Keratinocyte (primary cell): ENCODE measurements around the gene NIT1. TPM values are rescaled to one million over a fixed set of nuclear protein-coding genes. Genes with fewer than 3 reads are reported as not detected.
A peak's percentile ranks its signal among the peaks of the same experiment; 100 is the strongest.

Experiments used
- DNase-seq: peaks from one replicate; pipeline ENCODE4 v3.0.0-alpha.2; 2011; ENCODE audit warnings: low read depth, missing footprints, low spot score
- FAIRE-seq: peaks from 2 replicates; lab custom pipeline; 2011; peaks lifted over from hg19 to GRCh38; lab: Jason Lieb, UNC
- H2AFZ ChIP-seq: 2 replicates; pipeline ENCODE4 v1.6.0; 2012; ENCODE audit warnings: low read length, control low read depth, inconsistent platforms; ENCODE audit not compliant: control insufficient read depth
- H3K27ac ChIP-seq: 2 replicates; pipeline ENCODE4 v1.5.1; 2011; ENCODE audit warnings: low read length; ENCODE audit not compliant: control insufficient read depth, insufficient read depth
- H3K27me3 ChIP-seq: 3 replicates; pipeline ENCODE4 v1.6.0; 2011; ENCODE audit warnings: low read length; ENCODE audit not compliant: control insufficient read depth, insufficient read depth; ENCODE audit errors: extremely low read depth
- H3K36me3 ChIP-seq, 2 experiments: 2 replicates in 1 of 2; 3 replicates in 1 of 2; pipeline ENCODE4 v1.5.1; 2011; ENCODE audit warnings: low read length in 2 of 2, mild to moderate bottlenecking in 1 of 2; ENCODE audit not compliant: control insufficient read depth in 2 of 2, insufficient read depth in 2 of 2; ENCODE audit errors: extremely low read depth in 1 of 2
- H3K4me1 ChIP-seq: 3 replicates; pipeline ENCODE4 v1.5.1; 2011; ENCODE audit warnings: low read length; ENCODE audit not compliant: control insufficient read depth, insufficient read depth; ENCODE audit errors: extremely low read depth
- H3K4me2 ChIP-seq: 3 replicates; pipeline ENCODE4 v1.6.0; 2011; ENCODE audit warnings: low read depth, low read length; ENCODE audit not compliant: control insufficient read depth, insufficient read depth; ENCODE audit errors: extremely low read depth
- H3K4me3 ChIP-seq, 3 experiments: fragments of 200-600 bp in 1 of 3; sonication (generic) in 1 of 3; 2 replicates in 2 of 3; 3 replicates in 1 of 3; pipeline ENCODE4 v1.5.1; 2011 to 2016; ENCODE audit warnings: low read length in 3 of 3, mild to moderate bottlenecking in 3 of 3, control low read depth in 2 of 3, inconsistent platforms in 1 of 3, low read depth in 1 of 3, mixed read lengths in 1 of 3, mixed run types in 1 of 3, moderate library complexity in 1 of 3; ENCODE audit not compliant: control insufficient read depth in 2 of 3, insufficient read depth in 2 of 3; ENCODE audit errors: extremely low read depth in 1 of 3
- H3K79me2 ChIP-seq: 2 replicates; pipeline ENCODE4 v1.6.0; 2012; ENCODE audit warnings: low read length; ENCODE audit not compliant: control insufficient read depth, insufficient read depth
- H3K9ac ChIP-seq: 3 replicates; pipeline ENCODE4 v1.6.0; 2011; ENCODE audit warnings: low read length; ENCODE audit not compliant: control insufficient read depth, insufficient read depth; ENCODE audit errors: extremely low read depth
- H3K9me1 ChIP-seq: 3 replicates; pipeline ENCODE4 v1.6.0; 2011; ENCODE audit warnings: low read length; ENCODE audit not compliant: control insufficient read depth, insufficient read depth; ENCODE audit errors: extremely low read depth
- H3K9me3 ChIP-seq: 2 replicates; pipeline ENCODE4 v1.5.1; 2012; ENCODE audit warnings: low read depth, low read length; ENCODE audit not compliant: control insufficient read depth
- H4K20me1 ChIP-seq: 3 replicates; pipeline ENCODE4 v1.6.0; 2011; ENCODE audit warnings: low read length; ENCODE audit not compliant: control insufficient read depth, insufficient read depth; ENCODE audit errors: extremely low read depth
- EZH2 ChIP-seq: IDR thresholded peaks from one replicate; pipeline ENCODE4 v1.6.1; 2012; ENCODE audit warnings: inconsistent platforms, mild to moderate bottlenecking, low read length, moderate library complexity
- dilution Hi-C: fragments of 300-500 bp; cut with MboI; formaldehyde crosslinking; loops from one replicate; pipeline ENCODE4 v1.7.0; 2020; ENCODE audit warnings: low sequenced_read_pairs; ENCODE audit not compliant: extremely low pct_ligation_motif_present
- polyA plus RNA-seq, 5 experiments: library from polyadenylated mRNA; depleted of rRNA in 3 of 5; stranded (reverse) in 3 of 5; stranded (forward) in 1 of 5; unstranded in 1 of 5; fragments of >200 nt; gene quantifications; 1 replicate in 1 of 5; 2 replicates in 3 of 5; 3 replicates in 1 of 5; pipeline versions ENCODE4 v1.2.1 to v1.2.3, GENCODE V29; 2011 to 2012; ENCODE audit warnings: missing spikeins in 2 of 5, low read depth in 1 of 5, low replicate concordance in 1 of 5
- TF ChIP-seq, protein P1 (sequence below), 3 experiments: IDR thresholded peaks in 1 of 3; conservative IDR thresholded peaks in 1 of 3; optimal IDR thresholded peaks in 1 of 3; 2 replicates in 2 of 3; 3 replicates in 1 of 3; pipeline versions ENCODE3 to v1.5.1; 2011; ENCODE audit warnings: low read length in 3 of 3, mild to moderate bottlenecking in 3 of 3, moderate library complexity in 2 of 3, control low read depth in 1 of 3, inconsistent platforms in 1 of 3; ENCODE audit not compliant: insufficient read depth in 2 of 3; ENCODE audit errors: extremely low read depth in 1 of 3

NIT1 gene
- polyA plus RNA-seq, 1 donor (not counting 4 experiments of a cell fraction or from before 2014, with no cell fraction given), result 22.9 TPM

DNA sequence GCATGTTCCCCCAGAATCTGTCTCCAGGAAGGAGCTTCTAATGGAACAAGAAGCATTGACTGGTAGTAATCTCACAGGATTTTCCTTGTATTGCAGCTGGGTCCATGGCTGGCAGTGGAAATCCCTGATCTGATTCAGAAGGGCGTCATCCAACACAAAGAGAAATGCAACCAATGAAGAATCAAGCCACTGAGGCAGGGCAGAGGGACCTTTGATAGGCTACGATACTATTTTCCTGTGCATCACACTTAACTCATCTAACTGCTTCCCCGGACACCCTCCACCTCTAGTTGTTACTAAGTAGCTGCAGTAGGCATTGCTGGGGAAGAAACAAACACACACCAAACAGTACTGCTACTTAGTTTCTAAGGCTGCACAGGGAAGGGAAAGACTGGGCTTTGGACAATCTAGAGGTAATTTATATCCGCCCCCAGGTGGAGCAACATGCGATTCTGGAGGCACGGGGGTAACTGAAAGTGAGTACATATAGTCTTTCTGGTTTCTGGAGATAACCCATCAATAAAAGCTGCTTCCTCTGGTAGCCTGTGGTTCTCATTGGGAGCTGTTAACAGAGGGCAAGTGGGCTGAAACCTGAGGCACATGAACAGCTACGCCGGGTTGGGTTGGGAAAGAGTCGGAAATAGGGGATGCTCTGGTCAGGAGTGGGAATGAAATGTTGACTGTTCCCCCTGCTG, 40.6 kb downstream of the NIT1 start:
- Histone ChIP-seq H2AFZ (peak overlapping the region; percentile 95), H3K27ac (peak overlapping the region; percentile 84), H3K4me1 (peaks cover 24% of the 10 kb centered on the region), H3K27me3 (no peaks in the 10 kb centered on the region), H4K20me1 (no peaks in the 10 kb centered on the region), H3K4me2 (peak overlapping the region; percentile 92), H3K36me3 (peaks cover 7 to 21% of the 10 kb centered on the region in 2 experiments), H3K9me1 (no peaks in the 10 kb centered on the region), H3K79me2 (peaks cover 21% of the 10 kb centered on the region), H3K9ac (peak overlapping the region; percentile 91), H3K9me3 (no peaks in the 10 kb centered on the region), H3K4me3 (peak overlapping the region; percentile 73 to 89 (median 74))
- dilution Hi-C loops, result no loop called here
- no peak for TF ChIP-seq EZH2
- TF ChIP-seq, protein P1, sequence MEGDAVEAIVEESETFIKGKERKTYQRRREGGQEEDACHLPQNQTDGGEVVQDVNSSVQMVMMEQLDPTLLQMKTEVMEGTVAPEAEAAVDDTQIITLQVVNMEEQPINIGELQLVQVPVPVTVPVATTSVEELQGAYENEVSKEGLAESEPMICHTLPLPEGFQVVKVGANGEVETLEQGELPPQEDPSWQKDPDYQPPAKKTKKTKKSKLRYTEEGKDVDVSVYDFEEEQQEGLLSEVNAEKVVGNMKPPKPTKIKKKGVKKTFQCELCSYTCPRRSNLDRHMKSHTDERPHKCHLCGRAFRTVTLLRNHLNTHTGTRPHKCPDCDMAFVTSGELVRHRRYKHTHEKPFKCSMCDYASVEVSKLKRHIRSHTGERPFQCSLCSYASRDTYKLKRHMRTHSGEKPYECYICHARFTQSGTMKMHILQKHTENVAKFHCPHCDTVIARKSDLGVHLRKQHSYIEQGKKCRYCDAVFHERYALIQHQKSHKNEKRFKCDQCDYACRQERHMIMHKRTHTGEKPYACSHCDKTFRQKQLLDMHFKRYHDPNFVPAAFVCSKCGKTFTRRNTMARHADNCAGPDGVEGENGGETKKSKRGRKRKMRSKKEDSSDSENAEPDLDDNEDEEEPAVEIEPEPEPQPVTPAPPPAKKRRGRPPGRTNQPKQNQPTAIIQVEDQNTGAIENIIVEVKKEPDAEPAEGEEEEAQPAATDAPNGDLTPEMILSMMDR (optimal IDR thresholded peaks at IDR 0.05 in 1 of 3, IDR thresholded peaks at IDR 0.05 in 1 of 3, conservative IDR thresholded peaks at IDR 0.05 in 1 of 3; ENCODE audit: extremely low read depth in 1 of 3, insufficient read depth in 2 of 3, low read length in 3 of 3), result no peak
- FAIRE-seq (no peak), DNase-seq (no peak)

DNA sequence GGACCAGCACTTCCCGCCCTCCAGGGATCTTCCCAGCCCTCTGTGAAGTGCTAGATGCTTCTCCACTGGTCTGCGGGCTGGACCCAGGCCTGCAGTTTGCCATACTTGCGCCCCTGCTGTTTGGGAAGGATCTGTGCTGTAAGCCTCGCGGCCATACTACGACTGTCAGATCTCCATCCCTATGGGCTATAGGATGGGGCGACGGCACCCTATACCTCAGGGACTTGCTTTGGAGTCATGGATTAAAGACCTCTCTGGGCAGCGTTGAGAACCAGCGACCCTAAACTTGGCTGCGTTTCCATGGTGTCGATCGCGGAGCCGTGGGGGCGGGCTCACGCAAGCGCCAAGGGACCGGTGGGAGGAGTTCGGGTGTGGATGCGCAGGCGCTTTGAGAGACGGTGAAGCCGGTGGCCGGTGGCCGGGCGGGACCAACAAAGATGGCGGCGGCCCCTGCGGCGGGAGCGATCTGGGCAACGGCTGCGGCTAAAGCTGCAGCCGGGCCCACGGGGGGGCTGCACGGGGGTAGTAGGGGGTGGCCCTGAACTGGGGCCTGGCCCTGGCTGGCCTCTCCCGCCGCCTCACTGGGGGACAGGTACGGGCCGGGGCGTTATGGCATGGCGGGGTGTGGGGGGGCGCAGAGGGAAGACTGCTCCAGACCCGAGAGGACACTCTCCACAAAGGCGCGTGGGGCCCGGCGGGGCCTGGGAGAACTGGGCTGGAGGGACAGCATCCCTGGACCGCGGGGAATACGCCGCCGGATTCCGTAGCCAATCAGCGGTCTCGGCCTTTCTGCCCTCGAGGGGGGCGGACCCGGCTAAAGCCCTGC, 41.4 kb downstream of the NIT1 start, which contains the start of gene USP21:
USP21 (plus strand) TSS at position 414 of the 826 bp plus-strand sequence. CDS start 1,141 bp downstream, outside the sequence.
- DNase-seq, result no peak
- H3K79me2 ChIP-seq, result peaks cover 19% of the 10 kb centered on the region
- H3K4me1 ChIP-seq, result peaks cover 24% of the 10 kb centered on the region
- peak within 1 kb of the TSS; percentile 95 for H2AFZ ChIP-seq
- no peak for FAIRE-seq
- H3K9me1 ChIP-seq, result no peaks in the 10 kb centered on the region
- dilution Hi-C loops, result no loop called here
- peak within 1 kb of the TSS; percentile 92 for H3K4me2 ChIP-seq
- peak within 1 kb of the TSS; percentile 84 for H3K27ac ChIP-seq
- TF ChIP-seq, protein P1 (optimal IDR thresholded peaks at IDR 0.05 in 1 of 3, IDR thresholded peaks at IDR 0.05 in 1 of 3, conservative IDR thresholded peaks at IDR 0.05 in 1 of 3; ENCODE audit: extremely low read depth in 1 of 3, insufficient read depth in 2 of 3, low read length in 3 of 3), result peak; percentile 40 to 71 (median 58)
- TF ChIP-seq EZH2, result no peak
- H3K27me3 ChIP-seq, result no peaks in the 10 kb centered on the region
- H3K4me3 ChIP-seq, result peak within 1 kb of the TSS; percentile 73 to 89 (median 74)
- peaks cover 9 to 28% of the 10 kb centered on the region in 2 experiments for H3K36me3 ChIP-seq
- peak within 1 kb of the TSS; percentile 91 for H3K9ac ChIP-seq
- no peaks in the 10 kb centered on the region for H3K9me3 ChIP-seq
- no peaks in the 10 kb centered on the region for H4K20me1 ChIP-seq
